ENCODE measurements around the gene GBP5.

GRCh38 chr1:89277725-89278124 is 5.1 kb upstream of the GBP5 start:
- TF ChIP-seq EZH2 (IDR thresholded peaks at IDR 0.05): no peak
- no peak for TF ChIP-seq POLR2AphosphoS5 (IDR thresholded peaks at IDR 0.05; ENCODE audit: borderline replicate concordance, low read depth, low read length)
